Fibroblast of skin of left quadriceps (primary cell): ENCODE measurements around the gene ID1.

Experiments
- DNase-seq, 2 experiments: peaks; one replicate each; pipeline ENCODE4 v3.0.0-alpha.2; 2013; ENCODE audit warnings: low read depth in 2 of 2

Gene ID1, protein sequence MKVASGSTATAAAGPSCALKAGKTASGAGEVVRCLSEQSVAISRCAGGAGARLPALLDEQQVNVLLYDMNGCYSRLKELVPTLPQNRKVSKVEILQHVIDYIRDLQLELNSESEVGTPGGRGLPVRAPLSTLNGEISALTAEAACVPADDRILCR

DNA sequence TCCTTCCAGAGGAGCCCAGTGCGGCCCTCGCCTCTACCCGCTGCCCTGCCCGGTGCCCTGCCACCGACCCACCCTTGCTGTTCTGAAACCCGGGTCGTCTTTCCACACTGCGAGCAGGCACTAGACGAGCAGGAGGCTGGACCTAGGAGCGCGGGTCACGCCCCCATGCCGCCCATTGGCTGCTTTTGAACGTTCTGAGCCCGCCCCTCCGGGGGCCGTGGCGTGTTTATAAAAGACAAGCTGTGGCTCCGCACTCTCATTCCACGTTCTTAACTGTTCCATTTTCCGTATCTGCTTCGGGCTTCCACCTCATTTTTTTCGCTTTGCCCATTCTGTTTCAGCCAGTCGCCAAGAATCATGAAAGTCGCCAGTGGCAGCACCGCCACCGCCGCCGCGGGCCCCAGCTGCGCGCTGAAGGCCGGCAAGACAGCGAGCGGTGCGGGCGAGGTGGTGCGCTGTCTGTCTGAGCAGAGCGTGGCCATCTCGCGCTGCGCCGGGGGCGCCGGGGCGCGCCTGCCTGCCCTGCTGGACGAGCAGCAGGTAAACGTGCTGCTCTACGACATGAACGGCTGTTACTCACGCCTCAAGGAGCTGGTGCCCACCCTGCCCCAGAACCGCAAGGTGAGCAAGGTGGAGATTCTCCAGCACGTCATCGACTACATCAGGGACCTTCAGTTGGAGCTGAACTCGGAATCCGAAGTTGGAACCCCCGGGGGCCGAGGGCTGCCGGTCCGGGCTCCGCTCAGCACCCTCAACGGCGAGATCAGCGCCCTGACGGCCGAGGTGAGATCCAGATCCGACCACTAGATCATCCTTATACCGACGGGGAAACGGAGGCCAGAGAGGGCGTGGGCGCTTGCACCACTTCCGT, at the start of gene ID1:
Gene ID1 (plus strand): TSS at position 259 of the 871 bp plus-strand sequence. CDS start 99 bp downstream, at position 358.
- peak; percentile 88 to 89 for DNase-seq

DNA sequence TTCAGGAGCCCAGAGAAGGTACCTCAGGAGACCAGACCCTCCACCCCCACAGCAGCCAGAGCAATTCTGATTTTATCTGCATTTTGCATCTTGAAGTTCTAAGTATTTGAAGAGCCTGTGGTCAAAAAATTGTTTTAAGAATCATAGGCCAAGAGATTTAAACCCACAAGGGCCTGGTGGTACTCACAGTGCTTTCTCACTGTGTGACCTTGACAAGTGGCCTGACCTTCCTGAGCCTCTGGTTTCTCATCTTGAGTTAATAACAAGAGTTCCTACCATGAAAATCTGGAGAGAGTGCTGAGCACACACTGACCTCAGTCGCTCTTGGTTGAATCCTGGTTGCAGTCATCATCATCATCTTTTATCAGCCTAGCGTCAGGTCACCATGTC, 45.4 kb upstream of the ID1 start:
- no peak for DNase-seq

DNA sequence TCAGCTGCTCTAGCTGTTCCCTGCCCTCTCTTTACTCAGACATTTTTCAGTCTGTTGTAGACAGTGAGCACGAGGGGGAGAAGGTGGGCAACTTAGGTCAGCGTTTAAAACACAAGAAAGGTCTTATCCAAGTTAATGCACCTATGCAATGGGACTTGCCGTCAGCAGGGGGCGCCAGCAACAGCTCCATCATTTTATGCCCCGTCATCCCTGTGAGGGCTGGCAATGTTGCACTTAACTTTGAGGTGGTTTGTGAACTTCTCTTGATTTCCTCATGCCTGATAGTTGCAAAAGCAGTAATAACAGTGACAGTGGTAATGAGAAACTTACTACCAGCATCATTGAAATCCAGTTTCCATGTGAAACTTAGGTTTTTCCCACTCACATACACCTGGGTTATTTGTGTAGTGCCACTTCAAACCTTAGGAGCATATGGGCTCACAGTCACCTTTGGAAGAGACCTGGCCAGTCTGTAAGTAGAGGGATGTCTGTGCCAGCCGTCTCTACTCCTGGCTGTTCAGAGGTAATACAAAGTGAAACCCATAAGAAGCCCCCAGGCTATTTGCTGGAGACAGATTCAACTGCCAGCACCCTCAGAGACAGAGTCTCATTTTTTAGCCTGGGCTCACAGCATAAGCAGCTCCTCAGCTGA, 44.9 kb upstream of the ID1 start:
- DNase-seq = peak; percentile 52 to 54

DNA sequence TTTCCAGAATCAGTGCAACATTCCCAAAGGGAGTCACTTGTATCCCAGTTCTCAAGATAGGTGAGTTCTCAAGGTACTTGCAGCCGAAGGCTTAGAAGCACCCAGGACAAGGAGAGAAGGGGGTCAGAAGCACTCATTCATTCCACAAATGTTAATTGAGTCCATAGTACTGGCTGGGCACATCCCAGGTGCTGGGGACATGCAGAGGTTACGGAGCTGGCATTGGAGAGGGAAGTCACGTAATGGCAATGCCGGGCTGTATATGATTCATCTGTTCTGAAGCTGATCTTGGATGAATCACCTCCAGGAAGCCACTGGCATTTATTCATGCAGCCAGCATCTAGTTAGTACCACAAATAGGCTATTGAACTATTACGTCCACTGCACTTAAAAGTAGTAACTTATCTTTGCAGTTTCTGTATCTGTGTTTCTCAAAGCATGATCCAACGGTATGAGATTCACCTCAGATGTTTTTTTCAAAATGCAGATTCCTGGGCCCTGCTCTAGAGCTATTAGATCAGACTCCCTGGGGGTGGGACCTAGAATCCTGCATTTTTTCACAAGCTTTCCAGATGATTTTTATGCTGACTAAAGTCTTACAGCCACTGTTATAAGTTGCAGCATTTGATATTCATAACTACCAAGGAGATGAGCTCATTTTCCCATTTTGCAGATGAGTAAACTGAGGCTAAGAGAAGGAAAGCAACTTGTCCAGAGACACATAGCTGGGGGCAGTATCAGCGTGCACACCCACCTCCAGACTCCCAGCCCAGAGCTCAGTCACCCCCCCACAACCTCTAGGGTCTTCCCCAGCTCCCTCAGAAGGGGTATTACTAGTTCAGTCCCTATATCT, 44.1 kb upstream of the ID1 start:
- DNase-seq = peak; percentile 79 to 82

DNA sequence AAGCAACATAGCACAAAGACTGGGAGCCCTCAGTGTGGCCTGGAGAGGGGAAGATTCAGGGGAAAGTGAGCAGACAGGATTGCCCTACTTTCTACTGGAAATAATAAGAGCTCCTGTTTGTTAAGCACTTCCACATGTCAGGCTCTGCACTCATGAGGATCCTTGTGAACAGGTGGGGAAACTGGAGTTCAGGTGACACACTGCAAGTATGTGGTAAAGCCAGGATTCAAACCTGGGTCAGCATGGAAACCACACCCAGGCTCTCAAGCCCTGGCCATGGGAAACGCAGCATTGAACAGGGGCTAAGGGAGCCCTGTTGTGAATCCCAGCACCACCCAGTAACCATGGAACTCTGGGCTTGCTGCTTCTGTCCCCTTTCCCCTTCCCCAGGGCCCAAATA, 42.8 kb upstream of the ID1 start:
- no peak for DNase-seq

DNA sequence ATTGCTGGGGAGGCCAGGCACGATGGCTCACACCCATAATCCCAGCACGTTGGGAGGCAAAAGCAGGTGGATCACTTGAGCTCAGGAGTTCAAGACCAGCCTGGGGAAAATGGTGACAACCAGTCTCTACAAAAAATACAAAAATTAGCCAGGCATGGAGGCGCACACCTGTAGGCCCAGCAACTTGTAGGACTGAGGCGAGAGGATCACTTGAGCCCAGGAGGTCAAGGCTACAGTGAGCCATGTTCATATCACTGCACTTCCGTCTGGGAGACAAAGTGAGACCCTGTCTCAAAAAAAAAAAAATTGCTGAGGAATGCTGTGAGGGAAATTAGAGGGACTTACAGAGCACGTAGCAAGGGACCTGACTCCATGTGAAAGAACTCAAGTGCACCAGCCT, 40.8 kb upstream of the ID1 start:
- no peak for DNase-seq

DNA sequence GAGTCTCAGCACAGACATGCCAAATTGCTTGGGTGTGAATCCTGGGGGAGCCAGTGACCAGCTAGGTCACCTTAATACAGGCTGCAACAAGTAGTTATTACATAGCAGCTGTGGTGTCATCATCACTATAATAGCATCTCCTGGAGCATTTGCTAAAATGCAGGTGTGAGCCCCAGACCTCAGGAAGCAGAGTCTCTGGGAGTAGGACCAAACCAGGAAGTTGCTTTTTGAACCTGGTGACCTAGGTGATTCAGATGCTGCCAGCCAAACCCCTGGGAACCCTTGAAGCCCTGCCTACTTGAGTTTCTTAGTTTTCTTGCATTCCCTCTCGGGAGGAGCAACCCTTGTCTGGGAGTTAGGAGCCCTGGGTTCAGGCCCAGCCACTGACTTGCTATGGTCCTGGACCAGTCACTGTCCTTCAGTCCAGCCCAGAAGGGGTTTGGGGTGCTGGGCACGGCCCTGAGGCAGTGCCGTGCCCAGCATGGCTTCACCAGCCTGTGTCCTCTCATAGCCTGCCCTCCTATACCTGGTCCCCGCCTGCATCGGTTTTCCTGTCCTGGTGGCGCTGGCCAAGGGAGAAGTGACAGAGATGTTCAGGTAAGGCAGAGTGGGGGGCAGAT, 39.3 kb upstream of the ID1 start:
- DNase-seq = no peak

DNA sequence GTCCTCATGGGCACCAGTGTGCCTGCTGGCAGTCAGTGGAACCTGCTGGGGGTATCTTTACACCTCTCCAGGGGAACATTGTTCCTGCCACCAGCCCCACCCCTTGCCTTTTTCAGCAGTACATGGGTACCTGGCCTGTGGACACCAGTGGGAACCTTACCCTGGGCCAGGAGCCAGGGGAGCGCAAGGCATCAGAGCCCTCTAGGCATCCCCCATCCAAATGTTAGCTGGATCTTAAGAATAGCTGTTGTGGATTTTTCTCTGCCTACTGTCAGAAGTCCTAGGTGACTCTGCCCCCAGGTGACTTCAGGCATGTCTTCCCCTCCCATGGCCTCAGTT, 38.8 kb upstream of the ID1 start:
- no peak for DNase-seq

DNA sequence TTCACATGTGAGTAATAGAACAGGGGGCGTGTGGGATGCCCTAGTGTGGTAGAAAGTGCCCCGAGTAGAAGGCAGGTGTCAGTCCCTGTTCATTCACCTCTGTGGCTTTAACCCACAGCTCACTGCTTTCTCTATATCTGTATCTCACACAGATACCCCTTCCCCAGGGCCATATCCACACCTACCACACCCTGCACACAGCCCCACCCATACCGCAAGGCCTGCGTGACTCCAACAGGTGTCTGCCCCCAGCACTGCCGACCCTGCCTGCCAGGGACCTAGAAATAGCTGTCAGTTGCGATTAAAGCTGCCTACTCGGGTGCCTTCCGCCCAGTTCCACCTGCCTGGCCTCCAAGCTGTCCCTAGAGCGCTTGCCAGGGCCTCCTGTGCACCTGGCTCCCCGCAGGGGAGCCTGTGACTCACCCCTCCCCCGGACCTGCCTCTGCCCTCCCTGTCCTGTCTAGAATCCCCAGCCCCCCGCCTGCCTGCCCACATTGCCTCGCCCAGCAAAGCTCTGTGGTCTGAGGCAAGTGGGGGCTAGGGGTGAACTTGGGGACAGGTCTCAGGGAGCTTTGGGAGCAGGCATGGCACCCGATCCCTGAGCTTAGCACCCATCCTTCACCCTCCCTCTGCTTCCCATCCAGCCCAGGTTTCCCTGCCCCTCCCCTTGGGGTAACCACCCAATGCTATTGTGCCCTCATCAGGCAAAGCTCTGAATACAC, 38.3 kb upstream of the ID1 start:
- no peak for DNase-seq

DNA sequence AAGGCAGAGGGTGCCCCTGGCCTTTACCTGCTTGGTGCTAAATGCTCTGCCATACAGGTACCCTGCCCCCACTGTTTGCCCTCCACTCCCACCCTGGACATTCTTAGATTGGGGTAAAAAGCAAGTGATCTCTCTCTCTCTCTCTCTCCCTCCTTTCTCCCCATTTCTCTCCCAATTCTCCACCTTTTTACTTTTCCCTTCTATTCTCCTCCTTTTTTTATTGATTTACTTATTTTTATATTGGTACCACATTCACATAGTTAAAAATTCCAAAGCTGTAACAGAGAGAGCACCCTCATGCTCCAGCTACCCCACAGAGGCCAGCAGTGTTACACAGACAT, 37.7 kb upstream of the ID1 start:
- DNase-seq = no peak

DNA sequence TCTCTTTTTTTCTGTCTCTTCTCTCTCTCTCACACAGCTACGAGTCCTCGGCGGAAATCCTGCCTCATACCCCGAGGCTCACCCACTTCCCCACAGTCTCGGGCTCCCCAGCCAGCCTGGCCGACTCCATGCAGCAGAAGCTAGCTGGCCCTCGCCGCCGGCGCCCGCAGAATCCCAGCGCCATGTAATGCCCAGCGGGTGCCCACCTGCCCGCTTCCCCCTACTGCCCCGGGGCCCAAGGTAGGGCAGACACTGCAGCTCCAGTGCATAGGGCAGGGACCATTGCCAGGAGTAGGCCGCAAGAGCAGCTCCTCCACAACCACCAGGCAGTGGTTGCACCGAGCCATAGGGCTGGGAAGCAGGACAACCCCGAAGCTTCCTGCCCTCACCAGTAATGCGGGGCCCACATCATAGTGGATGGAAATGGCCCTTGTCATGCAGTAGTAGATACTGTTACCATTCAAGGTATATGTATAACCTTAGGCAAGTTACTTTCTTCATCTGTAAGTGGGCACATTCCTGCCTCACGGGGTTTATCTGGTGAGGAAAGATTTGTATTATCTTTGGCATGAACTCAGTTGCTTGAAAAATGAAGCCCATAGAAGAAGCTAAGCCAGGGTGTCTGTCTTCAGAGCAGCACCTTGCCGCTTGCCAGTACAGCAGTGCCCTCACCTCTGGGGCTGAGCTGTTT, 36.9 kb upstream of the ID1 start:
- DNase-seq = no peak

DNA sequence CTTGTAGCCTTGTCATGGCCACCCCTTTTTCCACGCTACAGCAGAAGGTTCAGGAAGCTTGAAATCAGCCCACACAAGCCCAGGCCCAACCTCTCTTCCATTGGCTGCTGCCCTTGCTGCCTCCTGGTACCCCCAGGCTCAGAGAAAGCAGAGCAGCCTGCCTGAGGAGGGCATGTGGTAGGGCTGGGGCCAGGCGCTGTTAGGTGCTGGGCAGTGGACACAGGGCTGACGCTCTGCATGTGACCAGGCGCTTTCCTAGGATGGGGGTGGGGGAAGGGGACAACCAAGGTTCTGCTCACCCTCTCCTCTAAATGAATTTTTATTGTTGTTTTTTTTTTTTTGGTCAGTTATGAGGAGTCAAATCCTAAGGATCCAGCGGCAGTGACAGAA, 36.3 kb upstream of the ID1 start:
- DNase-seq = no peak

DNA sequence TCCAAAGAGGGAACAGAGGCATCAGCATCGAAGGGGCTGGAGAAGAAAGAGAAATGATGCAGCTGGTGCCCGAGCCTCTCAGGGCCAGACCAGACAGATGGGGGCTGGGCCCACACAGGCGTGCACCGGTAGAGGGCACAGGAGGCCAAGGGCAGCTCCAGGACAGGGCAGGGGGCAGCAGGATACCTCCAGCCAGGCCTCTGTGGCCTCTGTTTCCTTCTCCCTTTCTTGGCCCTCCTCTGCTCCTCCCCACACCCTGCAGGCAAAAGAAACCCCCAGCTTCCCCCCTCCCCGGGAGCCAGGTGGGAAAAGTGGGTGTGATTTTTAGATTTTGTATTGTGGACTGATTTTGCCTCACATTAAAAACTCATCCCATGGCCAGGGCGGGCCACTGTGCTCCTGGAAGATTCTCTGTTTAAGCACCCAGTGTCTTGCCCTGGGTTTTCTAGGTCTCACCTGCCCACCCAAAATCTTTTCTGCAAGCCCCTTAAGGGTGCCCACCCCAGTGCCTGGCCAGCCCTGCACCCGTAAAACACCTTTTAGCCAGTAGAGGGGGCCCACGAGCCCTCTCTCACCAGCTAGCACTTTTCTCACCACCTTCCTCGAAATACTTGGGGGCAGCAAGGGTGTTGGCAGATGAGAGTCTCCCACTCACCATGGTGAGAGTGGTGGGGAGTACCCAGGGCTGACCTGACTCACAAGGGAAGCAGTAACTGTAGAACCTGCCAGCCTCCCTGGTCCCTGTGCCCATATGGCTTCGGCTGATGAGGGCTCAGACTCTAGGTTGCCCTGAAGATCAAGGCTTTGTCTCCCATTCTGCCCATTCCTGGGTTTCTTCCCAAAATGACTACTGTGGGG, 35.7 kb upstream of the ID1 start:
- no peak for DNase-seq

DNA sequence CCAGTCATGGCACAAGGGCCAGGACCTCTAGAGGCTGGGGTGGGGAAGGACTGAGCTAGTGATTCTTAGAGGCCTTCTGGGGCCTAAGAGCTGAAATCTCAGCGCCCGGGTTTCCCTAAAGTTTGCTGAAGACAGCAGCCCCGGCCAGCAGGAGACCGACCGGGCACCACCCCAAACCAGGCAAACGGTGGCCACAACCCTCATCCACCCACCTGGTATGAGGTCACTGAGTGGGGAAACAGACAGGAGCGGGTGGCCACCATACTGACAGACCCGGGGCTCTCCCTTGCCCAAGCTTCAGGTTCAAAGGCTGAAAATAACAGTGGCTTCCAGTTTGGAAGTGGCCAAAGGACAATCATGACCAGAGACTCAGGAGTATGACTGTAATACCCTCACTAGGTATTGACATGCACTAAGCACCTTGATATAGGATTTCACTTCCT, 35.0 kb upstream of the ID1 start:
- no peak for DNase-seq

DNA sequence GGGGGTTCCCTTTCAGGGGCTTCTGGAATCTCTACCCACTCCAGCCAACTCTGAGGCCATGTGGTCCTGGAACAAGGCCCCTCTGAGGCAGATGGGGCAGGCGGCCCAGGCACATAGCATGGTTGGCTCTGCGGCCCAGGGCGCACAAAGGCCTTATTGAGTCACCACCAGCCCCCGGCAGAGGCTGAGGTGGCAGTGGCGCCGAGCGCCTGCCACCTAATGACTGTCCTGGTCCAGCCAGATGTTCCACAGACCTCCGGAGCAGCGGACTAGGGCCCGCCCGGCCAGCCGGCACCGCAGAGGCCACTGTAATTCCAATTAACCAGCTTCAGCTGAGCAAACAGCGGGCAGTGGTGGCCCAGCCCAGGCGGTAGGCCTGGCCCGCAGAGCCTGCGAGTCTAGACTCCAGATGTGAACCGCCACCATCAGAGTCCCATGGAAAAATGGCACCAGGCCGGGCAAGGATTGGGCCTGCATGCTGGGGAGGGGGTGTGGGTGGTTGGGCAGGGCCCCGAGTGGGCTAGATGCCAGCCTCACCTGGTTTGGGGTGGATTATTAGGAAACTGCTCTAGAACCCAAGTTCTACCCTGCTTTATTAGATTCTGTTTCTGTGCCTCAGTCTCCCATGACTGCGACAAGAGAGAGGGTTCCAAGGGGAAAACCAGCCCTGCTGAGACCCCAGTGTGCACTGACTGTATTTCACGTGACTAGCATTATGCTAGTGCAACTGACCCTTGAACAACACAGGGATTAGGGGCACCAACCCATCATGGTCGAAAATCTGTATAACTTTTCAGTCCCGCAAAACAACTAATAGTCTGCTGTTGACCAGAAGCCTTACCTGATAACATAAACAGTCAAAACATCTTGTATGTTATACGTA, 34.1 kb upstream of the ID1 start:
- DNase-seq = no peak

DNA sequence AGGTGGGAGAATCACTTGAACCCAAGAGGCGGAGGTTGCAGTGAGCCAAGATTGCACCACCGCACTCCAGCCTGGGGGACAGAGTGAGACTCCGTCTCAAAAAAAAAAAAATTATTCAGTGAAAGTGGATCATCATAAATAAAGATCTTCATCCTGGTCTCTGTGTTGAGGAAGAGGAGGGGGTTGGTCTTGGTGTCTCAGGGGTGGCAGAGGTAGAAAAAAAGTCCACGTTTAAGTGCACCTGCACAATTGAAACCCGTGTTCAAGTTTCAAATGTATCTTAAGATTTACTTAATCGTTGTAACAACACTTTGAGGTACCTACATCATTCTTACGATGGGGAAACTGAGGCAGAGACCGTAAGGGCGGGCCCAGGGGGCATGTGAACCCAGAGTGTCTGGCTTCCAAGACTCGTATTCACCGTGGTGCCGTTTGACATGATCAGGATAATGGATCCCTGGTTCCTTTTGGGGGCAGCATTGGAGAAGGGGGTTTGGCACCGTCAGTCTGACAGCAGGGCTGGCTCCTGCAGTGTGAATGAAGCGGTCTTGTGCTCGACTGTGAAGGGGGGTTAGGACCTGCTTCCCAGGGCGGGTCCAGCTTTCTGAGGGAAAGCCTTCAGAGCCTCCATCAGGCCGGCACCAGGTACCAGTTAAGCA, 32.9 kb upstream of the ID1 start:
- DNase-seq = no peak

DNA sequence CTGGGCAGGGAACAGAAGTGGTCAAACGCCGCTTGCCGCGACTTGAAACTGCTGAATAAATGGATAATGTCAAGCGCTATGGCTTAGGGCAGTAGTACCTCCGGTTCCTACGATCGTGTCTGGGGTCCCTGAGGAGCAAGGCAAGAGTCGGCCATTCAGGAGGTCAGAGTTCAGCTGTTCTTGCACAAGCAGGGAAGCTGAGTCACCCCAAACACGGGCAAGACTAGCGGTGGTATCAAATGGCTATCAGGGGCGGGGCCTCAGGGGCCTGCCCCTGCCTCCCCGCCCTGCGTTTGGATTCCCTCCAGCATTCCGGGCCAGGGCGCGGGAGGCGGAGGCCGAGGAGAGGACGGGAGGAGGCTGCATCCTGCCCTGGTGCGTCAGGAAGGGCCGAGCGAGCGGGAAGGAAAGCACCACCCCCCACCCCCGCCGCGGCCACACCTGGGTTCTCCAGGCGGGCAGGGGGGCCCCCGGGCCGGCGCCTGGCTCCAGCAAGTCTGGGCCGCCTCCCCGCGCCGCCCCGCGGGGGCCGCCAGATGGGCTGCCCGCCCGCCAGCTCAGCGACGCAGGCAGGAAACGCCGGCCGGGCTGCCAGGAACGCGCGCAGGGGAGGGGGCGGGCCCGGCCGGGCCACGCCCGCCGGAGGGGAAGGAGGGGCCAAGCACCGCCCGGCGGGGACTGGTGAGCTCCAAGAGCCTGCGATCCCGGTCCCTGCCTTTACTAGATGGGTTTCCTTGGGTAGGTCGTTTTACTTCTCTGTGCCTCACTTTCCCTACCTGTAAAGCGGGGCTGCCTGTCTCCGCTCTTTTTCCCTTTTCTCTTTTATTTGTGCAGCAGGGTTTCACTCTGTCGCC, 32.2 kb upstream of the ID1 start:
- peak; percentile 96 to 97 for DNase-seq
